ENCODE results near the gene ZCCHC24. TPM values are rescaled to one million over a fixed set of nuclear protein-coding genes. Genes with fewer than 3 reads are reported as not detected.

Gene ZCCHC24
- total and polyA plus RNA-seq, 2 donors (not counting 3 experiments of a cell fraction or from before 2014, with no cell fraction given) = 5.2 to 8.4 TPM

GRCh38 chr10:79348640-79348988 is 96.8 kb downstream of the ZCCHC24 start:
- Histone ChIP-seq H3K9ac (replicated peaks; ENCODE audit: extremely low read depth, insufficient read depth, low read length) (peak overlapping the region; percentile 93), H4K20me1 (replicated peaks; ENCODE audit: control insufficient read depth, extremely low read depth, insufficient read depth, low read length) (no peaks in the 10 kb centered on the region), H3K4me3 (replicated peaks in 1 of 3; ENCODE audit: insufficient read depth in 1 of 3, low read depth in 1 of 3, low read length in 3 of 3) (peak overlapping the region in 2 of 3 experiments; percentile 66 to 72), H3K36me3 (ENCODE audit: control insufficient read depth in 2 of 2, extremely low read depth in 1 of 2, insufficient read depth in 2 of 2, low read length in 2 of 2) (peaks cover 7 to 25% of the 10 kb centered on the region in 2 experiments), H3K4me2 (ENCODE audit: insufficient read depth, low read length) (peak overlapping the region; percentile 85), H2AFZ (ENCODE audit: low read depth, low read length) (no peak overlapping the region), H3K9me1 (replicated peaks; ENCODE audit: control insufficient read depth, extremely low read depth, insufficient read depth, low read length) (no peaks in the 10 kb centered on the region), H3K4me1 (ENCODE audit: control insufficient read depth, extremely low read depth, insufficient read depth, low read length) (peaks cover 11% of the 10 kb centered on the region), H3K9me3 (replicated peaks; ENCODE audit: control insufficient read depth, insufficient read depth, low read length) (no peaks in the 10 kb centered on the region), H3K27ac (ENCODE audit: insufficient read depth, low read depth, low read length) (peak overlapping the region; percentile 74), H3K79me2 (ENCODE audit: control insufficient read depth, insufficient read depth, low read length) (peaks cover 20% of the 10 kb centered on the region), H3K27me3 (ENCODE audit: control insufficient read depth in 2 of 2, insufficient read depth in 2 of 2, low read length in 2 of 2) (no peaks in the 10 kb centered on the region)
- BruUV-seq (replicated peaks) = no TSS peak
- FAIRE-seq = no peak
- ChIA-PET CTCF (interaction anchor here (0.8 to 1.2 kb wide), 4 partner anchors 17 to 139 kb away, joined by 3 to 7 read pairs (median 4); no protein-coding TSS in a partner anchor), POLR2A (no interaction called here)
- TF ChIP-seq FOS (IDR thresholded peaks at IDR 0.05; ENCODE audit: borderline replicate concordance, insufficient read depth, low read length) = no peak
- TF ChIP-seq POLR2A (IDR thresholded peaks at IDR 0.05; ENCODE audit: low read depth, low read length) = no peak
- DNase-seq (ENCODE audit: low read depth, low spot score) = no peak
- dilution Hi-C loops (cut with MboI; ENCODE audit: extremely low pct_ligation_motif_present, low sequenced_read_pairs) = no loop called here
- intact Hi-C loops (cut with micrococcal nuclease) = loop anchor here (5.0 to 10.0 kb wide), 4 partner anchors 54 to 594 kb away; no protein-coding TSS in a partner anchor

GRCh38 chr10:79347894-79348639 is 97.4 kb downstream of the ZCCHC24 start:
- Histone ChIP-seq H3K9me1 (replicated peaks; ENCODE audit: control insufficient read depth, extremely low read depth, insufficient read depth, low read length) (no peaks in the 10 kb centered on the region), H3K27me3 (ENCODE audit: control insufficient read depth in 2 of 2, insufficient read depth in 2 of 2, low read length in 2 of 2) (no peaks in the 10 kb centered on the region), H3K9me3 (replicated peaks; ENCODE audit: control insufficient read depth, insufficient read depth, low read length) (no peaks in the 10 kb centered on the region), H3K36me3 (ENCODE audit: control insufficient read depth in 2 of 2, extremely low read depth in 1 of 2, insufficient read depth in 2 of 2, low read length in 2 of 2) (peaks cover 7 to 23% of the 10 kb centered on the region in 2 experiments), H3K4me2 (ENCODE audit: insufficient read depth, low read length) (peak overlapping the region; percentile 85), H3K4me1 (ENCODE audit: control insufficient read depth, extremely low read depth, insufficient read depth, low read length) (peaks cover 11% of the 10 kb centered on the region), H4K20me1 (replicated peaks; ENCODE audit: control insufficient read depth, extremely low read depth, insufficient read depth, low read length) (no peaks in the 10 kb centered on the region), H3K27ac (ENCODE audit: insufficient read depth, low read depth, low read length) (peak overlapping the region; percentile 74), H3K9ac (replicated peaks; ENCODE audit: extremely low read depth, insufficient read depth, low read length) (peak overlapping the region; percentile 93), H2AFZ (ENCODE audit: low read depth, low read length) (peak overlapping the region; percentile 84), H3K79me2 (ENCODE audit: control insufficient read depth, insufficient read depth, low read length) (peaks cover 20% of the 10 kb centered on the region), H3K4me3 (replicated peaks in 1 of 3; ENCODE audit: insufficient read depth in 1 of 3, low read depth in 1 of 3, low read length in 3 of 3) (peak overlapping the region; percentile 66 to 74 (median 72))
- TF ChIP-seq MAX (IDR thresholded peaks at IDR 0.05; ENCODE audit: insufficient read depth, insufficient read length) (peak; percentile 15), MYC (IDR thresholded peaks at IDR 0.05; ENCODE audit: low read depth, low read length) (no peak)
- intact Hi-C loops (cut with micrococcal nuclease) = loop anchor here (1.0 to 10.0 kb wide), 5 partner anchors 54 to 593 kb away; no protein-coding TSS in a partner anchor
- no TSS peak for BruUV-seq (replicated peaks)
- DNase-seq (ENCODE audit: low read depth, low spot score) (peak; percentile 57), FAIRE-seq (peak; percentile 77)
- ChIA-PET CTCF (interaction anchor here (0.8 to 1.2 kb wide), 4 partner anchors 18 to 140 kb away, joined by 3 to 7 read pairs (median 4); no protein-coding TSS in a partner anchor), POLR2A (no interaction called here)
- dilution Hi-C loops (cut with MboI; ENCODE audit: extremely low pct_ligation_motif_present, low sequenced_read_pairs) = no loop called here

Measured in endothelial cell of umbilical vein (primary cell).